Caco-2 (cell line): ENCODE measurements around the gene ADM5. TPM values are rescaled to one million over a fixed set of nuclear protein-coding genes. Genes with fewer than 3 reads are reported as not detected.

Source experiments
- BruUV-seq: library from RNA; stranded (reverse); fragments of 400-500 nt; replicated peaks from 2 replicates; lab custom pipeline; 2021; lab: Mats Ljungman, UMichigan
- CTCF ChIA-PET: fragments of 300-600 bp; sonication (Branson Sonifier 250); formaldehyde crosslinking; loops from one replicate; lab custom pipeline; 2022; ENCODE audit warnings: antibody characterized with exemption; lab: Charles Lee
- POLR2A ChIA-PET: fragments of 300-600 bp; sonication (Branson Sonifier 250); formaldehyde crosslinking; loops from one replicate; lab custom pipeline; 2022; ENCODE audit warnings: antibody characterized with exemption; lab: Charles Lee
- DNase-seq, 2 experiments: peaks; one replicate each; pipeline versions ENCODE4 v3.0.0 to v3.0.0-alpha.2; 2020 to 2022
- H3K27me3 ChIP-seq: replicated peaks from 2 replicates; pipeline ENCODE4 v1.6.0; 2011; ENCODE audit warnings: low read length; ENCODE audit not compliant: control insufficient read depth, insufficient read depth
- H3K36me3 ChIP-seq: 2 replicates; pipeline ENCODE4 v1.5.1; 2011; ENCODE audit warnings: low read length; ENCODE audit not compliant: control insufficient read depth, insufficient read depth
- H3K4me1 ChIP-seq: fragments of 250-450 bp; sonication (Bioruptor Pico); 2 replicates; pipeline ENCODE4 v1.5.1; 2020; ENCODE audit warnings: mild to moderate bottlenecking
- H3K4me3 ChIP-seq: 2 replicates; pipeline ENCODE4 v1.5.1; 2011; ENCODE audit warnings: low read depth, mild to moderate bottlenecking, control low read depth, low read length
- H3K9me3 ChIP-seq: fragments of 250-450 bp; sonication (Bioruptor Pico); 2 replicates; pipeline ENCODE4 v1.5.1; 2020; ENCODE audit warnings: mild to moderate bottlenecking, moderate library complexity
- H3K27ac Mint-ChIP-seq: one replicate; pipeline ENCODE4 v1.8.0; 2022; ENCODE audit warnings: mixed read lengths; ENCODE audit not compliant: unreplicated experiment
- H3K27me3 Mint-ChIP-seq: one replicate; pipeline ENCODE4 v1.8.0; 2022; ENCODE audit warnings: mixed read lengths; ENCODE audit not compliant: insufficient read depth, unreplicated experiment
- H3K36me3 Mint-ChIP-seq: one replicate; pipeline ENCODE4 v1.8.0; 2022; ENCODE audit warnings: mild to moderate bottlenecking, mixed read lengths; ENCODE audit not compliant: insufficient read depth, unreplicated experiment
- H3K4me1 Mint-ChIP-seq: one replicate; pipeline ENCODE4 v1.8.0; 2022; ENCODE audit warnings: low read depth, mixed read lengths; ENCODE audit not compliant: unreplicated experiment
- H3K4me3 Mint-ChIP-seq: one replicate; pipeline ENCODE4 v1.8.0; 2022; ENCODE audit warnings: mild to moderate bottlenecking, moderate library complexity, mixed read lengths; ENCODE audit not compliant: unreplicated experiment
- H3K9me3 Mint-ChIP-seq: one replicate; pipeline ENCODE4 v1.8.0; 2022; ENCODE audit warnings: mixed read lengths; ENCODE audit not compliant: unreplicated experiment
- CTCF ChIP-seq, 2 experiments: fragments of 200-600 bp in 1 of 2; IDR thresholded peaks; 1 replicate in 1 of 2; 2 replicates in 1 of 2; pipeline versions ENCODE4 v1.5.1 to v1.8.0; 2011 to 2022; ENCODE audit warnings: antibody characterized with exemption in 1 of 2, control low read depth in 1 of 2, inconsistent platforms in 1 of 2, low read depth in 1 of 2, low read length in 1 of 2, mild to moderate bottlenecking in 1 of 2, moderate library complexity in 1 of 2; ENCODE audit not compliant: insufficient read depth in 1 of 2, severe bottlenecking in 1 of 2, unreplicated experiment in 1 of 2
- intact Hi-C: fragments of 100-400 bp; cut with micrococcal nuclease; formaldehyde crosslinking; loops from one replicate; pipeline ENCODE4 v1.10.0; 2022; ENCODE audit not compliant: unreplicated experiment
- total RNA-seq: library from RNA; stranded (reverse); gene quantifications from 2 replicates; pipeline ENCODE4 v1.2.3, GENCODE V29; 2022

ADM5 gene
- total RNA-seq, 1 experiment from 2014 or later: 8.5 TPM

GRCh38 chr19:49690079-49690655 lies 773 bp downstream of the ADM5 start:
- H3K9me3 Mint-ChIP-seq: peaks cover 10% of the 10 kb centered on the region
- peaks cover 78% of the 10 kb centered on the region for H3K36me3 Mint-ChIP-seq
- 0 out of 2 replicates have a peak, but pooled peaks cover 2% of the 10 kb centered on the region for H3K9me3 ChIP-seq
- POLR2A ChIA-PET: interaction anchor here (0.7 kb wide), 1 partner anchor 738 kb away, joined by 5 read pairs; no protein-coding TSS in a partner anchor
- no TSS peak for BruUV-seq
- H3K27ac Mint-ChIP-seq: peak overlapping the region; percentile 60
- peak overlapping the region; percentile 58 for H3K4me3 Mint-ChIP-seq
- no peak for DNase-seq
- CTCF ChIA-PET: no interaction called here
- no peak overlapping the region for H3K4me3 ChIP-seq
- H3K27me3 ChIP-seq: no peaks in the 10 kb centered on the region
- TF ChIP-seq CTCF (IDR thresholded peaks at IDR 0.05; ENCODE audit: insufficient read depth in 1 of 2, low read depth in 1 of 2, low read length in 1 of 2, severe bottlenecking in 1 of 2, unreplicated experiment in 1 of 2): no peak
- H3K36me3 ChIP-seq: peaks cover 3% of the 10 kb centered on the region; the same call in 1 of the 2 replicates
- H3K4me1 Mint-ChIP-seq: peaks cover 14% of the 10 kb centered on the region
- no peaks in the 10 kb centered on the region for H3K27me3 Mint-ChIP-seq
- H3K4me1 ChIP-seq: no peaks in the 10 kb centered on the region
- intact Hi-C loops: no loop called here

GRCh38 chr19:49690656-49691242 lies 1.4 kb downstream of the ADM5 start, which contains the start of gene CPT1C:
Gene CPT1C, plus strand, starts transcription at chr19:49691116. Its CDS starts 1,137 bp downstream, at chr19:49692253.
- H3K27ac Mint-ChIP-seq: peak within 1 kb of the TSS; percentile 60

More at GRCh38 chr19:49690656-49691242, 1.4 kb downstream of the ADM5 start, which contains the start of gene CPT1C:
- Mint-ChIP-seq H3K9me3 (peaks cover 10% of the 10 kb centered on the region), H3K4me1 (peaks cover 10% of the 10 kb centered on the region), H3K27me3 (no peaks in the 10 kb centered on the region), H3K4me3 (peak within 1 kb of the TSS; percentile 58), H3K36me3 (peaks cover 72% of the 10 kb centered on the region)
- ChIA-PET CTCF (no interaction called here), POLR2A (interaction anchor here (0.7 kb wide), 1 partner anchor 738 kb away, joined by 5 read pairs; no protein-coding TSS in a partner anchor)
- Histone ChIP-seq H3K4me1 (no peaks in the 10 kb centered on the region), H3K36me3 (peaks cover 3% of the 10 kb centered on the region; the same call in 1 of the 2 replicates), H3K9me3 (0 out of 2 replicates have a peak, but pooled peaks cover 2% of the 10 kb centered on the region), H3K4me3 (no peak within 1 kb of the TSS), H3K27me3 (no peaks in the 10 kb centered on the region)
- no TSS peak for BruUV-seq
- DNase-seq: peak in 1 of 2 experiments; percentile 63
- intact Hi-C loops: no loop called here
- TF ChIP-seq CTCF (IDR thresholded peaks at IDR 0.05; ENCODE audit: insufficient read depth in 1 of 2, low read depth in 1 of 2, low read length in 1 of 2, severe bottlenecking in 1 of 2, unreplicated experiment in 1 of 2): no peak
